Measurements from ENCODE around the gene RASGRF1.

Gene RASGRF1

GRCh38 chr15:79037848-79038247, 52.7 kb downstream of the RASGRF1 start:
- H3K4me3 ChIP-seq (ENCODE audit: low read depth, low read length), result no peak overlapping the region
- TF ChIP-seq CTCF (IDR thresholded peaks at IDR 0.05; ENCODE audit: low read depth, low read length), result no peak

GRCh38 chr15:79036323-79036722, 54.3 kb downstream of the RASGRF1 start:
- no peak for TF ChIP-seq CTCF (IDR thresholded peaks at IDR 0.05; ENCODE audit: low read depth, low read length)
- no peak overlapping the region for H3K4me3 ChIP-seq (ENCODE audit: low read depth, low read length)

- no peak overlapping the region for H3K4me3 ChIP-seq (ENCODE audit: low read depth, low read length)
- no peak for TF ChIP-seq CTCF (IDR thresholded peaks at IDR 0.05; ENCODE audit: low read depth, low read length)
These were observed 54.8 kb downstream of the RASGRF1 start for GRCh38 chr15:79035814-79036213.

- no peak for TF ChIP-seq CTCF (IDR thresholded peaks at IDR 0.05; ENCODE audit: low read depth, low read length)
- H3K4me3 ChIP-seq (ENCODE audit: low read depth, low read length), result no peak overlapping the region
These were observed 55.4 kb downstream of the RASGRF1 start for GRCh38 chr15:79035111-79035601.

- H3K4me3 ChIP-seq (ENCODE audit: low read depth, low read length), result no peak overlapping the region
- no peak for TF ChIP-seq CTCF (IDR thresholded peaks at IDR 0.05; ENCODE audit: low read depth, low read length)
These were observed 56.3 kb downstream of the RASGRF1 start for GRCh38 chr15:79034284-79034683.

GRCh38 chr15:79032656-79033055, 57.9 kb downstream of the RASGRF1 start:
- TF ChIP-seq CTCF (IDR thresholded peaks at IDR 0.05; ENCODE audit: low read depth, low read length), result no peak

GRCh38 chr15:79031821-79032220, 58.8 kb downstream of the RASGRF1 start:
- H3K4me3 ChIP-seq (ENCODE audit: low read depth, low read length), result no peak overlapping the region
- TF ChIP-seq CTCF (IDR thresholded peaks at IDR 0.05; ENCODE audit: low read depth, low read length), result no peak

More at GRCh38 chr15:79032656-79033055, 57.9 kb downstream of the RASGRF1 start:
- no peak overlapping the region for H3K4me3 ChIP-seq (ENCODE audit: low read depth, low read length)

All from WI38 (cell line).